Measurements from ENCODE around the gene DCST1. TPM values are rescaled to one million over a fixed set of nuclear protein-coding genes. Genes with fewer than 3 reads are reported as not detected.
A peak's percentile ranks its signal among the peaks of the same experiment; 100 is the strongest.

The DCST1 gene
- total RNA-seq, 1 experiment from 2014 or later = not detected

- Histone ChIP-seq H3K4me1 (replicated peaks) (peaks cover 28% of the 10 kb centered on the region), H3K4me3 (no peak overlapping the region), H3K27ac (no peak overlapping the region), H3K36me3 (no peaks in the 10 kb centered on the region), H3K9me3 (replicated peaks) (0 out of 2 replicates have a peak, but pooled peaks cover 2% of the 10 kb centered on the region), H3K27me3 (replicated peaks) (no peaks in the 10 kb centered on the region; the same call in 1 of the 2 replicates)
- no peak for DNase-seq (ENCODE audit: low read depth in 1 of 2, low spot score in 2 of 2)
Measured at GRCh38 chr1:155066777-155067176, 33.2 kb downstream of the DCST1 start.

GRCh38 chr1:155068599-155068998, 35.0 kb downstream of the DCST1 start:
- Histone ChIP-seq H3K4me1 (replicated peaks) (peaks cover 18% of the 10 kb centered on the region), H3K9me3 (replicated peaks) (0 out of 2 replicates have a peak, but pooled peaks cover 2% of the 10 kb centered on the region), H3K27ac (no peak overlapping the region), H3K4me3 (no peak overlapping the region), H3K27me3 (replicated peaks) (peaks cover 9% of the 10 kb centered on the region), H3K36me3 (no peaks in the 10 kb centered on the region)
- DNase-seq (ENCODE audit: low read depth in 1 of 2, low spot score in 2 of 2) = no peak

- Histone ChIP-seq H3K27ac (no peak overlapping the region), H3K27me3 (replicated peaks) (peaks cover 13% of the 10 kb centered on the region), H3K9me3 (replicated peaks) (no peaks in the 10 kb centered on the region), H3K36me3 (no peaks in the 10 kb centered on the region), H3K4me1 (replicated peaks) (peaks cover 10% of the 10 kb centered on the region), H3K4me3 (no peak overlapping the region)
- DNase-seq (ENCODE audit: low read depth in 1 of 2, low spot score in 2 of 2) = no peak
Measured at GRCh38 chr1:155069551-155070157, 36.0 kb downstream of the DCST1 start.

- DNase-seq (ENCODE audit: low read depth in 1 of 2, low spot score in 2 of 2) = no peak
- H3K27me3 ChIP-seq (replicated peaks) = peaks cover 18% of the 10 kb centered on the region
- H3K27ac ChIP-seq = no peak overlapping the region
- H3K9me3 ChIP-seq (replicated peaks) = no peaks in the 10 kb centered on the region
- H3K4me3 ChIP-seq = no peak overlapping the region
- H3K36me3 ChIP-seq = no peaks in the 10 kb centered on the region
- H3K4me1 ChIP-seq (replicated peaks) = peaks cover 10% of the 10 kb centered on the region
Measured at GRCh38 chr1:155070158-155070621, 36.6 kb downstream of the DCST1 start.

GRCh38 chr1:155070721-155071569, 37.3 kb downstream of the DCST1 start:
- Histone ChIP-seq H3K27me3 (replicated peaks) (peaks cover 19% of the 10 kb centered on the region), H3K36me3 (no peaks in the 10 kb centered on the region), H3K4me3 (peak overlapping the region; percentile 19; the same call in 1 of the 2 replicates), H3K4me1 (replicated peaks) (peaks cover 10% of the 10 kb centered on the region), H3K9me3 (replicated peaks) (no peaks in the 10 kb centered on the region), H3K27ac (no peak overlapping the region)
- peak in 1 of 2 experiments; percentile 62 for DNase-seq (ENCODE audit: low read depth in 1 of 2, low spot score in 2 of 2)

GRCh38 chr1:155071701-155072100, 38.1 kb downstream of the DCST1 start:
- no peak for DNase-seq (ENCODE audit: low read depth in 1 of 2, low spot score in 2 of 2)
- Histone ChIP-seq H3K4me3 (no peak overlapping the region), H3K27ac (no peak overlapping the region), H3K36me3 (no peaks in the 10 kb centered on the region), H3K4me1 (replicated peaks) (peaks cover 10% of the 10 kb centered on the region), H3K9me3 (replicated peaks) (no peaks in the 10 kb centered on the region), H3K27me3 (replicated peaks) (peaks cover 19% of the 10 kb centered on the region)

- no peak overlapping the region for H3K27ac ChIP-seq
- H3K27me3 ChIP-seq (replicated peaks) = peaks cover 22% of the 10 kb centered on the region
- no peaks in the 10 kb centered on the region for H3K9me3 ChIP-seq (replicated peaks)
- DNase-seq (ENCODE audit: low read depth in 1 of 2, low spot score in 2 of 2) = no peak
- H3K4me3 ChIP-seq = no peak overlapping the region
- no peaks in the 10 kb centered on the region for H3K36me3 ChIP-seq
- peaks cover 10% of the 10 kb centered on the region for H3K4me1 ChIP-seq (replicated peaks)
Measured at GRCh38 chr1:155072531-155073289, 39.1 kb downstream of the DCST1 start.

- H3K9me3 ChIP-seq (replicated peaks) = no peaks in the 10 kb centered on the region
Measured at GRCh38 chr1:155073377-155074242, 40.0 kb downstream of the DCST1 start.

GRCh38 chr1:155075535-155075934, 41.9 kb downstream of the DCST1 start:
- DNase-seq (ENCODE audit: low read depth in 1 of 2, low spot score in 2 of 2) = no peak
- H3K27ac ChIP-seq = no peak overlapping the region
- no peaks in the 10 kb centered on the region for H3K36me3 ChIP-seq
- H3K4me1 ChIP-seq (replicated peaks) = peaks cover 28% of the 10 kb centered on the region
- H3K9me3 ChIP-seq (replicated peaks) = no peaks in the 10 kb centered on the region
- H3K27me3 ChIP-seq (replicated peaks) = peaks cover 46% of the 10 kb centered on the region
- no peak overlapping the region for H3K4me3 ChIP-seq

More at GRCh38 chr1:155073377-155074242, 40.0 kb downstream of the DCST1 start:
- Histone ChIP-seq H3K27me3 (replicated peaks) (peaks cover 27% of the 10 kb centered on the region), H3K27ac (no peak overlapping the region), H3K4me3 (no peak overlapping the region), H3K4me1 (replicated peaks) (peaks cover 13% of the 10 kb centered on the region), H3K36me3 (no peaks in the 10 kb centered on the region)
- no peak for DNase-seq (ENCODE audit: low read depth in 1 of 2, low spot score in 2 of 2)

GRCh38 chr1:155076371-155076770, 42.7 kb downstream of the DCST1 start:
- Histone ChIP-seq H3K4me3 (no peak overlapping the region), H3K36me3 (no peaks in the 10 kb centered on the region), H3K4me1 (replicated peaks) (peaks cover 28% of the 10 kb centered on the region), H3K9me3 (replicated peaks) (no peaks in the 10 kb centered on the region), H3K27me3 (replicated peaks) (peaks cover 55% of the 10 kb centered on the region), H3K27ac (no peak overlapping the region)
- no peak for DNase-seq (ENCODE audit: low read depth in 1 of 2, low spot score in 2 of 2)

GRCh38 chr1:155077346-155077745, 43.7 kb downstream of the DCST1 start:
- H3K27ac ChIP-seq = no peak overlapping the region
- peaks cover 35% of the 10 kb centered on the region for H3K4me1 ChIP-seq (replicated peaks)
- peaks cover 63% of the 10 kb centered on the region for H3K27me3 ChIP-seq (replicated peaks)
- H3K36me3 ChIP-seq = no peaks in the 10 kb centered on the region
- no peaks in the 10 kb centered on the region for H3K9me3 ChIP-seq (replicated peaks)
- no peak overlapping the region for H3K4me3 ChIP-seq
- DNase-seq (ENCODE audit: low read depth in 1 of 2, low spot score in 2 of 2) = no peak

- H3K4me1 ChIP-seq (replicated peaks) = peaks cover 37% of the 10 kb centered on the region
- H3K4me3 ChIP-seq = no peak overlapping the region
- no peaks in the 10 kb centered on the region for H3K36me3 ChIP-seq
- no peak overlapping the region for H3K27ac ChIP-seq
- H3K9me3 ChIP-seq (replicated peaks) = no peaks in the 10 kb centered on the region
- H3K27me3 ChIP-seq (replicated peaks) = peaks cover 63% of the 10 kb centered on the region
- no peak for DNase-seq (ENCODE audit: low read depth in 1 of 2, low spot score in 2 of 2)
Measured at GRCh38 chr1:155077758-155078445, 44.3 kb downstream of the DCST1 start.
